ENCODE data around the gene ADAMTS18.

Gene ADAMTS18

DNA sequence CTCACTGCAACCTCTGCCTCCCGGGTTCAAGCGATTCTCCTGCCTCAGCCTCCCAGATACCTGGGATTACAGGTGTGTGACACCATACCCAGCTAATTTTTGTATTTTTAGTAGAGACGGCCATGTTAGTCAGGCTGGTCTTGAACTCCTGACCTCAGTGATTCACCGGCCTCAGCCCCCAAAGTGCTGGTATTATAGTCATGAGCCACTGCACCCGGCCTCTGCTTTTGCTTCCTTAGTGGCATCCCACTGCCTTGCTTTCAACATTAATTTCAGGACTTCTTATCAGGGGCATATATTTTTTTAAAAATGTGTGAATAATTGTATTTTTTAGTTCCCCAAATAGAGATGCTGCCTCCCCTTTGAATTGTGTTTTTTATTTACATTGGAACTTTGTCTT lies 136.8 kb downstream of the ADAMTS18 start:
- no peak for TF ChIP-seq SPI1 (IDR thresholded peaks at IDR 0.05; ENCODE audit: borderline replicate concordance, low read depth)
- no peak for TF ChIP-seq GABPA (IDR thresholded peaks at IDR 0.05; ENCODE audit: low read depth)
- TF ChIP-seq, protein P1, sequence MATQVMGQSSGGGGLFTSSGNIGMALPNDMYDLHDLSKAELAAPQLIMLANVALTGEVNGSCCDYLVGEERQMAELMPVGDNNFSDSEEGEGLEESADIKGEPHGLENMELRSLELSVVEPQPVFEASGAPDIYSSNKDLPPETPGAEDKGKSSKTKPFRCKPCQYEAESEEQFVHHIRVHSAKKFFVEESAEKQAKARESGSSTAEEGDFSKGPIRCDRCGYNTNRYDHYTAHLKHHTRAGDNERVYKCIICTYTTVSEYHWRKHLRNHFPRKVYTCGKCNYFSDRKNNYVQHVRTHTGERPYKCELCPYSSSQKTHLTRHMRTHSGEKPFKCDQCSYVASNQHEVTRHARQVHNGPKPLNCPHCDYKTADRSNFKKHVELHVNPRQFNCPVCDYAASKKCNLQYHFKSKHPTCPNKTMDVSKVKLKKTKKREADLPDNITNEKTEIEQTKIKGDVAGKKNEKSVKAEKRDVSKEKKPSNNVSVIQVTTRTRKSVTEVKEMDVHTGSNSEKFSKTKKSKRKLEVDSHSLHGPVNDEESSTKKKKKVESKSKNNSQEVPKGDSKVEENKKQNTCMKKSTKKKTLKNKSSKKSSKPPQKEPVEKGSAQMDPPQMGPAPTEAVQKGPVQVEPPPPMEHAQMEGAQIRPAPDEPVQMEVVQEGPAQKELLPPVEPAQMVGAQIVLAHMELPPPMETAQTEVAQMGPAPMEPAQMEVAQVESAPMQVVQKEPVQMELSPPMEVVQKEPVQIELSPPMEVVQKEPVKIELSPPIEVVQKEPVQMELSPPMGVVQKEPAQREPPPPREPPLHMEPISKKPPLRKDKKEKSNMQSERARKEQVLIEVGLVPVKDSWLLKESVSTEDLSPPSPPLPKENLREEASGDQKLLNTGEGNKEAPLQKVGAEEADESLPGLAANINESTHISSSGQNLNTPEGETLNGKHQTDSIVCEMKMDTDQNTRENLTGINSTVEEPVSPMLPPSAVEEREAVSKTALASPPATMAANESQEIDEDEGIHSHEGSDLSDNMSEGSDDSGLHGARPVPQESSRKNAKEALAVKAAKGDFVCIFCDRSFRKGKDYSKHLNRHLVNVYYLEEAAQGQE (IDR thresholded peaks at IDR 0.05; ENCODE audit: insufficient replicate concordance, low read depth), result no peak
- no peak for TF ChIP-seq POLR2AphosphoS5 (IDR thresholded peaks at IDR 0.05; ENCODE audit: low read depth)
- TF ChIP-seq, protein P2, sequence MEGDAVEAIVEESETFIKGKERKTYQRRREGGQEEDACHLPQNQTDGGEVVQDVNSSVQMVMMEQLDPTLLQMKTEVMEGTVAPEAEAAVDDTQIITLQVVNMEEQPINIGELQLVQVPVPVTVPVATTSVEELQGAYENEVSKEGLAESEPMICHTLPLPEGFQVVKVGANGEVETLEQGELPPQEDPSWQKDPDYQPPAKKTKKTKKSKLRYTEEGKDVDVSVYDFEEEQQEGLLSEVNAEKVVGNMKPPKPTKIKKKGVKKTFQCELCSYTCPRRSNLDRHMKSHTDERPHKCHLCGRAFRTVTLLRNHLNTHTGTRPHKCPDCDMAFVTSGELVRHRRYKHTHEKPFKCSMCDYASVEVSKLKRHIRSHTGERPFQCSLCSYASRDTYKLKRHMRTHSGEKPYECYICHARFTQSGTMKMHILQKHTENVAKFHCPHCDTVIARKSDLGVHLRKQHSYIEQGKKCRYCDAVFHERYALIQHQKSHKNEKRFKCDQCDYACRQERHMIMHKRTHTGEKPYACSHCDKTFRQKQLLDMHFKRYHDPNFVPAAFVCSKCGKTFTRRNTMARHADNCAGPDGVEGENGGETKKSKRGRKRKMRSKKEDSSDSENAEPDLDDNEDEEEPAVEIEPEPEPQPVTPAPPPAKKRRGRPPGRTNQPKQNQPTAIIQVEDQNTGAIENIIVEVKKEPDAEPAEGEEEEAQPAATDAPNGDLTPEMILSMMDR (IDR thresholded peaks at IDR 0.05; ENCODE audit: insufficient read depth, low read length), result no peak
- Histone ChIP-seq H3K27me3 (ENCODE audit: insufficient read depth, poor library complexity, severe bottlenecking) (peaks cover 2% of the 10 kb centered on the region), H3K4me3 (replicated peaks; ENCODE audit: insufficient read depth, low read length) (no peak overlapping the region), H3K27ac (replicated peaks) (no peak overlapping the region)
- no peak for DNase-seq (ENCODE audit: low read depth in 1 of 2, low spot score in 1 of 2)

DNA sequence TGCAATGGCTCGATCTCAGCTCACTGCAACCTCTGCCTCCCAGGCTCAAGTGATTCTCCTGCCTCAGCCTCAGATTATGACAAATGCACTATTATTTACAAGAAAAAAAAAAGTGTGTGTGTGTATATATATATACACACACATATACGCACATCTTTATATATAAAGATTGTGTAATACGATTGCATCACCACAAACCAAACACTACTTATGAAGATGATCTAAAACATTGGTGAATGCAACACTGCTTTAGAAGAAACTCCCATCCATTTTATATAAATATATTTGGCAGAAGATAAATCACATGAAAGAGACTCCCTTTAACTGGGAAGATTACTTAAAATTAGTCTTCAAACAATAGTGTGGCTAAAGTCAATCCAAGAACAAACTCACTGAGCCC lies 138.9 kb downstream of the ADAMTS18 start:
- no peak for DNase-seq (ENCODE audit: low read depth in 1 of 2, low spot score in 1 of 2)
- no peak overlapping the region for H3K27ac ChIP-seq (replicated peaks)
- TF ChIP-seq, protein P1 (IDR thresholded peaks at IDR 0.05; ENCODE audit: insufficient replicate concordance, low read depth), result no peak
- TF ChIP-seq, protein P2 (IDR thresholded peaks at IDR 0.05; ENCODE audit: insufficient read depth, low read length), result no peak
- TF ChIP-seq GABPA (IDR thresholded peaks at IDR 0.05; ENCODE audit: low read depth) (no peak), POLR2AphosphoS5 (IDR thresholded peaks at IDR 0.05; ENCODE audit: low read depth) (no peak)

DNA sequence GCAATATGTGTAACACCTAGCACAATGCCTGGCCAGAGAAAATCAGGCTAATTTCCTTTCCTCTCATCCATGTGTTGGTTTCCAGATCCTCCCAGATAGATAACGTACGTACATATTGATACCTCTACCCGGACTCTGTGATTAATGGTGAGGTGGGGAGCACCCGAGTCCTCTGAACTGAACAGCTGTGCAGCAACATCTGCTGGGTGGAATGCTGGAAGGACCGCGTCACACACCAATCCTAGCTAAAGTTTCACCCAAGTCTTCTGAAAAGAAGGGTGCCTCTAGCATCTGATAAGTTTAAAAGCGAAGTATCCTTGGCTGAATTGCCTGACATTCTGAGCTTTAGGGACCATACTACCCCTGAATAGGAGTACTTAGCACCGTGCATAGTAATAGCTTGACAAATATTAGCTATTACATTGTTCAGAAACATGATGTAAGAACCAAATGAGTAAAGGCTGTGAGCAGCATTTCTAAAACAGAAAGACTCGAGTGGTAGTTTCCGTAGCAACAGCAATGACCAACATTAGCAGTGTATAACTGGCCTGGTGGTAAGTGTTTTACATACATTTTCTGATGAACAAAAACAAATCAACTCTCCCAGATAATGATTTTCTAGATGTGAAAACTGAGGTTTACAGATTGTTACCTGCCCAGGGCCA lies 144.3 kb downstream of the ADAMTS18 start:
- TF ChIP-seq, protein P1 (IDR thresholded peaks at IDR 0.05; ENCODE audit: insufficient replicate concordance, low read depth), result no peak
- TF ChIP-seq GABPA (IDR thresholded peaks at IDR 0.05; ENCODE audit: low read depth) (no peak), SPI1 (IDR thresholded peaks at IDR 0.05; ENCODE audit: borderline replicate concordance, low read depth) (no peak), POLR2AphosphoS5 (IDR thresholded peaks at IDR 0.05; ENCODE audit: low read depth) (no peak)
- TF ChIP-seq, protein P2 (IDR thresholded peaks at IDR 0.05; ENCODE audit: insufficient read depth, low read length), result no peak
- H3K27me3 ChIP-seq (ENCODE audit: insufficient read depth, poor library complexity, severe bottlenecking), result no peaks in the 10 kb centered on the region
- no peak for DNase-seq (ENCODE audit: low read depth in 1 of 2, low spot score in 1 of 2)
- no peak overlapping the region for H3K27ac ChIP-seq (replicated peaks)
- no peak overlapping the region for H3K4me3 ChIP-seq (replicated peaks; ENCODE audit: insufficient read depth, low read length)

More for the DNA sequence above, 138.9 kb downstream of the ADAMTS18 start:
- Histone ChIP-seq H3K27me3 (ENCODE audit: insufficient read depth, poor library complexity, severe bottlenecking) (peaks cover 2% of the 10 kb centered on the region), H3K4me3 (replicated peaks; ENCODE audit: insufficient read depth, low read length) (no peak overlapping the region)
